Astrocyte (in vitro differentiated cells and primary cell): ENCODE data around the gene SIRT6.

ENCODE experiments used
- CTCF ChIP-seq: IDR thresholded peaks from 2 replicates; pipeline ENCODE4 v1.5.1; 2011; ENCODE audit warnings: low read depth, mild to moderate bottlenecking, inconsistent platforms, low read length, moderate library complexity; ENCODE audit not compliant: insufficient read depth
- EZH2 ChIP-seq: IDR thresholded peaks from 2 replicates; pipeline ENCODE4 v1.6.1; 2012; ENCODE audit warnings: mild to moderate bottlenecking, low read length, inconsistent platforms; ENCODE audit not compliant: insufficient read depth

GRCh38 chr19:4196009-4196408 is 13.6 kb upstream of the SIRT6 start:
- TF ChIP-seq CTCF, result no peak
- no peak for TF ChIP-seq EZH2
